Endothelial cell of umbilical vein (primary cell): ENCODE results near the gene DIAPH2. TPM values are rescaled to one million over a fixed set of nuclear protein-coding genes. Genes with fewer than 3 reads are reported as not detected.

Source experiments
- BruUV-seq: library from RNA; stranded (reverse); fragments of 400-500 nt; replicated peaks from 2 replicates; lab custom pipeline; 2021; lab: Mats Ljungman, UMichigan
- CTCF ChIA-PET: fragments of 300-600, 350-600 bp; sonication (Branson Sonifier 250); formaldehyde crosslinking; loops from one replicate; lab custom pipeline; 2021; ENCODE audit warnings: antibody characterized with exemption, inconsistent platforms; lab: Charles Lee
- POLR2A ChIA-PET: fragments of 300-600, 350-600 bp; sonication (Branson Sonifier 250); formaldehyde crosslinking; loops from one replicate; lab custom pipeline; 2021; ENCODE audit warnings: antibody characterized with exemption, inconsistent platforms; lab: Charles Lee
- DNase-seq: peaks from one replicate; pipeline ENCODE4 v3.0.0-alpha.2; 2011; ENCODE audit warnings: low read depth, low spot score
- FAIRE-seq: peaks from 2 replicates; lab custom pipeline; 2011; peaks lifted over from hg19 to GRCh38; lab: Jason Lieb, UNC
- H2AFZ ChIP-seq: 2 replicates; pipeline ENCODE4 v1.6.0; 2012; ENCODE audit warnings: low read depth, low read length, control low read depth, inconsistent platforms
- H3K27ac ChIP-seq: 2 replicates; pipeline ENCODE4 v1.5.1; 2011; ENCODE audit warnings: low read depth, mild to moderate bottlenecking, control low read depth, low read length, moderate library complexity; ENCODE audit not compliant: insufficient read depth
- H3K27me3 ChIP-seq, 2 experiments: 2 replicates each; pipeline versions ENCODE4 v1.6.0 to v1.6.1; 2011; ENCODE audit warnings: low read length in 2 of 2, mixed read lengths in 1 of 2; ENCODE audit not compliant: control insufficient read depth in 2 of 2, insufficient read depth in 2 of 2
- H3K36me3 ChIP-seq, 2 experiments: 2 replicates in 1 of 2; 3 replicates in 1 of 2; pipeline ENCODE4 v1.5.1; 2011; ENCODE audit warnings: low read length in 2 of 2, mild to moderate bottlenecking in 1 of 2, moderate library complexity in 1 of 2; ENCODE audit not compliant: control insufficient read depth in 2 of 2, insufficient read depth in 2 of 2; ENCODE audit errors: extremely low read depth in 1 of 2
- H3K4me1 ChIP-seq: 3 replicates; pipeline ENCODE4 v1.5.1; 2011; ENCODE audit warnings: mild to moderate bottlenecking, low read length; ENCODE audit not compliant: control insufficient read depth, insufficient read depth; ENCODE audit errors: extremely low read depth
- H3K4me2 ChIP-seq: 2 replicates; pipeline ENCODE4 v1.6.1; 2011; ENCODE audit warnings: low read length, control low read depth, mixed read lengths; ENCODE audit not compliant: insufficient read depth
- H3K4me3 ChIP-seq, 3 experiments: fragments of 200-600 bp in 1 of 3; sonication (generic), shearing (Covaris generic) in 1 of 3; replicated peaks in 1 of 3; 2 replicates each; pipeline ENCODE4 v1.5.1; 2011 to 2016; ENCODE audit warnings: control low read depth in 3 of 3, low read length in 3 of 3, mild to moderate bottlenecking in 2 of 3, inconsistent platforms in 1 of 3, low read depth in 1 of 3, moderate library complexity in 1 of 3; ENCODE audit not compliant: insufficient read depth in 1 of 3
- H3K79me2 ChIP-seq: 2 replicates; pipeline ENCODE4 v1.6.0; 2012; ENCODE audit warnings: low read length, inconsistent platforms; ENCODE audit not compliant: control insufficient read depth, insufficient read depth
- H3K9ac ChIP-seq: replicated peaks from 2 replicates; pipeline ENCODE3; 2011; ENCODE audit warnings: low read length, control low read depth; ENCODE audit not compliant: insufficient read depth; ENCODE audit errors: extremely low read depth
- H3K9me1 ChIP-seq: replicated peaks from 3 replicates; pipeline ENCODE4 v1.6.0; 2011; ENCODE audit warnings: mild to moderate bottlenecking, low read length; ENCODE audit not compliant: control insufficient read depth, insufficient read depth; ENCODE audit errors: extremely low read depth
- H3K9me3 ChIP-seq: replicated peaks from 2 replicates; pipeline ENCODE4 v1.5.1; 2012; ENCODE audit warnings: low read length, inconsistent platforms; ENCODE audit not compliant: control insufficient read depth, insufficient read depth
- H4K20me1 ChIP-seq: replicated peaks from 2 replicates; pipeline ENCODE3; 2011; ENCODE audit warnings: mild to moderate bottlenecking, low read length; ENCODE audit not compliant: control insufficient read depth, insufficient read depth; ENCODE audit errors: extremely low read depth
- CTCF ChIP-seq, 2 donors: IDR thresholded peaks; 1 replicate in 1 of 2; 2 replicates in 1 of 2; pipeline ENCODE4 v1.5.1; 2011; ENCODE audit warnings: low read length in 2 of 2, mild to moderate bottlenecking in 2 of 2, moderate library complexity in 2 of 2, control low read depth in 1 of 2, inconsistent platforms in 1 of 2, low read depth in 1 of 2; ENCODE audit not compliant: insufficient read depth in 1 of 2; ENCODE audit errors: extremely low read depth in 1 of 2
- EZH2 ChIP-seq: IDR thresholded peaks from 2 replicates; pipeline ENCODE4 v1.6.1; 2012; ENCODE audit warnings: borderline replicate concordance, low read depth, mild to moderate bottlenecking, moderate library complexity, low read length, inconsistent platforms; ENCODE audit not compliant: severe bottlenecking
- FOS ChIP-seq: IDR thresholded peaks from 2 replicates; pipeline ENCODE4 v1.6.1; 2011; ENCODE audit warnings: mild to moderate bottlenecking, low read length, moderate library complexity, borderline replicate concordance; ENCODE audit not compliant: insufficient read depth
- GATA2 ChIP-seq: IDR thresholded peaks from 2 replicates; pipeline ENCODE4 v1.7.0; 2011; ENCODE audit warnings: low read depth, mild to moderate bottlenecking, moderate library complexity, mixed read lengths, low read length; ENCODE audit not compliant: insufficient read length, insufficient read depth
- JUN ChIP-seq: IDR thresholded peaks from 2 replicates; pipeline ENCODE4 v1.6.1; 2011; ENCODE audit warnings: borderline replicate concordance, low read depth; ENCODE audit not compliant: insufficient read length, insufficient read depth
- MAX ChIP-seq: IDR thresholded peaks from 2 replicates; pipeline ENCODE4 v1.6.1; 2011; ENCODE audit not compliant: insufficient read depth, insufficient read length
- MYC ChIP-seq: IDR thresholded peaks from one replicate; pipeline ENCODE4 v1.6.1; 2011; ENCODE audit warnings: mild to moderate bottlenecking, low read depth, low read length
- POLR2A ChIP-seq: IDR thresholded peaks from 2 replicates; pipeline ENCODE4 v1.6.1; 2012; ENCODE audit warnings: low read depth, mild to moderate bottlenecking, control low read depth, low read length
- POLR2AphosphoS5 ChIP-seq: IDR thresholded peaks from 2 replicates; pipeline ENCODE4 v1.6.1; 2012; ENCODE audit warnings: low read depth, mild to moderate bottlenecking, control low read depth, low read length, moderate library complexity; ENCODE audit not compliant: insufficient read depth
- dilution Hi-C: fragments of 300-500 bp; cut with MboI; formaldehyde crosslinking; loops from one replicate; pipeline ENCODE4 v1.15.0; 2019; ENCODE audit warnings: low sequenced_read_pairs; ENCODE audit not compliant: extremely low pct_ligation_motif_present
- intact Hi-C: fragments of 100-400 bp; cut with micrococcal nuclease; formaldehyde crosslinking; loops from one replicate; pipeline ENCODE4 v1.10.0; 2022
- polyA plus RNA-seq, 4 experiments: library from polyadenylated mRNA; depleted of rRNA in 3 of 4; stranded (reverse) in 3 of 4; unstranded in 1 of 4; fragments of >200 nt; gene quantifications; 2 replicates each; pipeline versions ENCODE4 v1.2.1 to v1.2.3, GENCODE V29; 2011 to 2012; ENCODE audit warnings: missing spikeins in 1 of 4
- total RNA-seq: library from RNA; stranded (reverse); gene quantifications from 2 replicates; pipeline ENCODE4 v1.2.3, GENCODE V29; 2021

The DIAPH2 gene
- total and polyA plus RNA-seq, 2 donors (not counting 3 experiments of a cell fraction or from before 2014, with no cell fraction given): 3.0 to 30.0 TPM

- Histone ChIP-seq H3K79me2 (no peaks in the 10 kb centered on the region), H3K9ac (no peak overlapping the region), H3K9me1 (no peaks in the 10 kb centered on the region), H3K9me3 (no peaks in the 10 kb centered on the region), H2AFZ (no peak overlapping the region), H3K4me2 (no peak overlapping the region), H3K27me3 (no peaks in the 10 kb centered on the region), H4K20me1 (no peaks in the 10 kb centered on the region), H3K4me1 (no peaks in the 10 kb centered on the region), H3K36me3 (no peaks in the 10 kb centered on the region), H3K27ac (no peak overlapping the region), H3K4me3 (no peak overlapping the region)
- intact Hi-C loops: no loop called here
- dilution Hi-C loops: no loop called here
- TF ChIP-seq FOS (no peak), EZH2 (no peak)
- ChIA-PET POLR2A (no interaction called here), CTCF (no interaction called here)
- DNase-seq (no peak), FAIRE-seq (no peak)
- no TSS peak for BruUV-seq
Observed at GRCh38 chrX:97211070-97211469, 526.4 kb downstream of the DIAPH2 start.

- no peak overlapping the region for H2AFZ ChIP-seq
- dilution Hi-C loops: no loop called here
- H3K27me3 ChIP-seq: no peaks in the 10 kb centered on the region
- no peaks in the 10 kb centered on the region for H4K20me1 ChIP-seq
- DNase-seq (no peak), FAIRE-seq (peak; percentile 28)
- no peak overlapping the region for H3K4me2 ChIP-seq
- ChIA-PET CTCF (no interaction called here), POLR2A (no interaction called here)
- no peak overlapping the region for H3K27ac ChIP-seq
- no peaks in the 10 kb centered on the region for H3K79me2 ChIP-seq
- H3K4me3 ChIP-seq: no peak overlapping the region
- TF ChIP-seq JUN: no peak
- TF ChIP-seq MYC: no peak
- no peak for TF ChIP-seq CTCF (IDR thresholded peaks at IDR 0.05; ENCODE audit: extremely low read depth in 1 of 2, insufficient read depth in 1 of 2, low read depth in 1 of 2, low read length in 2 of 2)
- TF ChIP-seq POLR2A: no peak
- no peak for TF ChIP-seq EZH2
- TF ChIP-seq FOS: no peak
- no peak for TF ChIP-seq GATA2
- TF ChIP-seq MAX: no peak
- no peak for TF ChIP-seq POLR2AphosphoS5
- intact Hi-C loops: no loop called here
- no peaks in the 10 kb centered on the region for H3K9me3 ChIP-seq
- H3K9ac ChIP-seq: no peak overlapping the region
- H3K9me1 ChIP-seq: no peaks in the 10 kb centered on the region
- no peaks in the 10 kb centered on the region for H3K36me3 ChIP-seq
- no peaks in the 10 kb centered on the region for H3K4me1 ChIP-seq
- BruUV-seq: no TSS peak
Observed at GRCh38 chrX:97215186-97215585, 530.5 kb downstream of the DIAPH2 start.
